GM18873 (cell line): ENCODE data around the gene WDR47.

ENCODE experiments used
- ATAC-seq: cut with Tn5 transposase; IDR thresholded peaks from one replicate; pipeline ENCODE4 v1.9.1; 2021; ENCODE audit warnings: mild to moderate bottlenecking, moderate library complexity, moderate number of reproducible peaks; ENCODE audit not compliant: unreplicated experiment, low FRiP score

WDR47 gene

DNA sequence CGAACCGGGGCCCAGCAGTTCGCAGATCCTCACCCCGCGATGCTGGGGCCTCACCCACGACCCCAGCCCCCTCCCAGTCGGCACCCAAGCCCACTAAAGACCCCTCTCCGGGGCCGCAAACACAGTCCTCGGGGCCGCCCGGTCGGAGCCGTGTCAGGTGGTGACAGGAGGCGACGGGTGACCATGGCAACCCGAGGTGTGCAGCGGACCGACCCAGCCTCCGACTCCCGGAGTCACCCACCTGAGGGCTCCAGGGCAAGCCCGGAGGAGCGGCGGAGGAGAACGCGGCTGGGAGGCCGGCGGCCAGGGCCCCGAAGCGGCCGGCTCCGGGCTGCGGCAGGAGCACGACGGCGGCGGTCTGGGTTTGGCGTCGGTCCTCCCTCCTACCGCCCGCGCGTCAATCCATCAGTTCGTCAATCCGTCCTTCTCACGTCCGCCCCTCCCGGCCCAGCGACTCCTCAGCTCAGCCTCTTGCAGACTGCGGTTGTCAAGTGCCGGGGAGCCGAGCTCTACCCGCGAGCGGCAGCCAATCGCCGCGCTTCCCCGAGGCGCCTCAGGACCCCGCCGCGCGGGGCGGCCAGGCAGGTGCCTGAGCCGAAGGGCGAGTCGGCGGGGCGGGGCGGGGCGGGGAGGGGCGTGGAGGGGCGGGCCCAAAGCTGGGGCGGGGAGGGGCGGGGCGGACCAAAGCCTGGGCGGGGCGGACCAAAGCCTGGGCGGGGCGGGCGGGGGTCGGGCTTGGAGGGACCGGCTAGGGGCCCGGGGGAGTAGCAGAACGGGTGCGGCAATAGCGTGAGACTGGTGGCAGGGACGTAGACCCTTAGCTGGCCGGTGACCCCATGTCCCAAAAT, at the start of gene WDR47:
Gene WDR47, minus strand, starts transcription at position 482 of the 848 bp plus-strand sequence. CDS start 18,590 bp downstream, outside the sequence.
- ATAC-seq, result peak; percentile 91

DNA sequence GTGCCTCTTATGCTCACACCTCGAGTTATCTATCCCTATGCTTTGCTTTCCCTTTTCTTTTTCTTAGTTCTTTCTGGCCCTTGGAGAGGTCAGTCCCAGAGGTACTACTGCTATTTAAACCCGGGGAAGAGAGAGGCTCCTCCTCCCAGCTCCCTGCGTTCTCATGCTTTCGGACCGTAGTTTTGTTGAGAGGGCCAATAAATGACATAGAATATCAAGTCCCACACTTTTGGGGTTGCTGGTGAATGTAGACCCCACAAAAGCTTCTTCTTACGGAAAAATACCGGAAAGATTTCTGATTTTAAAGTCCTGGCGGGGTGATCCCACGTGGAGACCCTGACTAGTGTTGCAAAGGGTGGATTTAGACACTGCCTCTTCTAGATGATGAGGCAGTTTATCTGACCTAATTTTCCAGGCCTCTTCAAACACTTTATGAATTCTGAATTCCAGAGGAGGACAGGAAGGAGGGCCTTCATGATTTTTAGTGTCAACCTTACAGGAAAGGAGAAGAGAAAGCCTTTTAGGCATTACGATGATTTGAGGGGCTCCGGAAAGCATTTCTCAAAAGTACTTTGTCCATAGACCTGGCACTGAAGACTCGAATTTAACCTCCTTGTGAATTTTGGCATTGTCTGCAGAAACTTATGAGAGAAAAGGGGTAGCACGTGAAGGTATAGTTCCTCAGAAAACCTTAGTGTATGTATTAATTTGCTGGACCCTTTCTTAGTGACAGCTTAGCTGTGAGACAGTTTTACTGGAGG, 49.4 kb upstream of the WDR47 start:
- peak; percentile 30 for ATAC-seq

DNA sequence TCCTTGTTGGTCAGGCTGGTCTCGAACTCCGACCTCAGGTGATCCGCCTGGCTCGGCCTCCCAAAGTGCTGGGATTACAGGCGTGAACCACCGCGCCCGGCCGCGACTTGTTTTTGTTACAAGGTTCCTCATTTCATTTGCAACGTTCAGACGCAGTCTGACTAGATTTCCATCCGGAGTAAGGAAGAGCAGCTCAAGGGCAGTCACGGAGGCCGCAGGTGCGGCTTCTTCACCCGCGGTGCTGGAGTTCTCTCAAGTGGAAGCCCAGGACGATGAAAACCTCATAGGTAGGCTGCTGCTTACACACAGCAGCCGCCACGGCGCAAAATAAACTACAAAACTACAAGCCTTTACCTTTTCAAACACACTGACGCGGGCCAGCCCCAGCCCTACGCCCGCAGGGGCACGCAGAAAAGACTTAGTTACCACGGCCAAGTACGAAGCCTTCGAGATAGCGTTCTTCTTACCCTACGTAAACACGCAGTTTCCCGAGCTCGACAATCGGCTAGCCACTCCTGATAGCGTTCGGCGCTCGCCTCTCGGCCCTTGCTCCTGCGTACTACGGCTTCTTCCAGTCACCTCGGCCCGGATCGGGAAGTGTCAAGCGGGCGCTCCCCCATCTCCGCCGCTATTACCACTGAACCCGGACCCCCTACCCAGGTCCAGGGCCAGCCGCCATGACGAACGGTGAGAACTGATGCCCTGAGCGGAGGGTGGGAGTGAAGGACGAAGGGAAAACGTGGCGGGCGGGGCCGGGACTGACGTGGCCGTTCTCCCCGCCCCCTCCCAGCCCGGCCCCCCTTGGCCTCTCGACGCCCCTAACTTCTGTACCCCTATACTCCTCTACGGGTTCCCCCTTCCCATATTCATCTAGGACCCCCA, 48.5 kb upstream of the WDR47 start, which contains the start of gene TMEM167B:
Gene TMEM167B, plus strand, starts transcription at position 569 of the 882 bp plus-strand sequence. Its CDS starts 109 bp downstream, at position 678.
- ATAC-seq, result peak; percentile 93

DNA sequence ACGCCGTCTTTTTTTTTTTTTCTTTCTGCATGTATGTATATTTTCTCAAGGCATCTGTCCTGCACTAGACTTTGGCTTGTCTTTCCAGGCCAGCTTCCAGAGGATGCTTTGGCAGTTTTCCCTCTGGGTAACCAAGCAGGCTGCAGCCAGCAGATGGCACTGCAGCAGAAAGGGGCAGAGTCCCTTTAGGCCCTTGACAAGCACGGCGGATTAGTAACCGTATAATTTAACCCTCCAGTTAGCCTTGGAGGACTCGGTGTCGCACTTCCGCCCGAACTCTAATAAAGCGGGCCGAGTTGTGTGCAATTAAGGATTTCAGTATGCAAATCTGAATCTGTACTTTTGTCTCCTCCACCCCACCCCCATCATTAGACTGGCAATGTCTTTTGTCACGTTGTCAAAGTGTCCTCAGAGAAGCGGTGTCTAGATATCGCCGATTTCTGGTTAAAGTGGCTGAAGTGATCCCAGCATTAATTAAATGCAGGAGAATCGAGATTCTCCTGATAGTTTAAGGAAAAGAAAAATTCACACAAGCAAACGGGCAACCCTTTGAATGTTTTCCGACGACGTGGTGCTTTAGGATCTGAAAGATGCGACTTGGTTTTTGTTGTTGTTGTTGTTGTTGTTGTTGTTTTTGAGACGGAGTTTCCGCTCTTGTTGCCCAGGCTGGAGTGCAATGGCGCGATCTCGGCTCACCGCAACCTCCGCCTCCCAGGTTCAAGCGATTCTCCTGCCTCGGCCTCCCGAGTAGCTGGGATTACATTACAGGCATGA, 47.5 kb upstream of the WDR47 start:
- ATAC-seq, result no peak

DNA sequence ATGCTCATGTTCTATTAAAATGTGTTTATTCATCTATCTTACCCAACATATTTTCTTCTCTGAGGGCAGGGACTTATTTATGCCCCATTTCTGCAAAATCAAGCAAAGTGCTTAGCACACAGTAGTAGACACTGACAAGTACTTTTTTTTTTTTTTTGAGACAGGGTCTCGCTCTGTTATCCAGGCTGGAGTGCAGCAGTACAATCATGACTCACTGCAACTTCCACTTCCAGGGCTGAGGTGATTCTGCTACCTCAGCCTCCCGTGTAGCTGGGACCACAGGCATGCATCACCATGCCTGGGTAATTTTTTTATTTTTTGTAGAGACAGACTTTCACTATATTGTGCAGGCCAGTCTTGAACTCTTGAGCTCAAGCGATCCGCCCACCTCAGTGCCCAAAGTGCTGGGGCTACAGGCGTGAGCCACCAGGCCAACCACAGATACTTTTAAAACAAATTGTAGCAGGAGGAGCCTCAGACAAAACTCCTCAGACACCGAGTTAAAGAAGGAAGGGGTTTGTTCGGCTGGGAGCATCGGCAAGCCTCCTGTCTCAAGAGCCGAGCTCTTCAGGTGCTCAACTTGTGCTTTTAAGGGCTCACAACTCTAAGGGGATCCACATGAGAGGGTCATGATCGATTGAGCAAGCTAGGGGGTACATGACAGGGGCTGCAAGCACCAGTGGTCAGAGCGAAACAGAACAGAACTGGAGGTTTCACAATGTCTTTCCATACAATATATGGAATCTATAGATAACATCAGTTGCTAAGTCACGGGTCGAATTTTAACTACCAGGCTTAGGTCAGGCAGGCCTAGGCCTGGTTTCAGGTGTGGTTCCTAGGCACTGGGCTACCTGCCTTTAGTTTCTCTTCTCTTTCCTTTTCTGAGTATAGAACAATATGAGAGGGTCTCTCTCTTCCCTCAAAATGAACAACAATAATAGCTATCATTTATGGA, 42.9 kb upstream of the WDR47 start:
- no peak for ATAC-seq

DNA sequence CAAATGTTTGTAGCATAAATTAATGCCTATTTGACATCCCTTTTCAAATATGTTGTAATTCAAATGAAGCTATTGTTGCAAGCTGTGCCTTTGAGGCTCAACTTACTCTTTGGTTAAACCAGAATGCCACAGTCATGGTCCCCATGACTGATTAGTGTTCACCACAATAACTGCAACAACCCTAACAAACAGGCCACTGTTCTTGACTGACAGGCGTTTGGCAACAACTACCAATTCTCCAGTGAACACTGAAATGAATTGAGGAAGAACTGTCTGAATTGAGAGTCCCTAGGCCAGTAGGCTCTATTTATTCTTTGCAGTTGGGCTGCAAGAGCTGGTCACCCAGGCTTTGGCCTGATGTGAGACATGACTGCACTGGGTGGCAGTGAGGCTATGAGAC, 42.0 kb upstream of the WDR47 start:
- ATAC-seq, result no peak

DNA sequence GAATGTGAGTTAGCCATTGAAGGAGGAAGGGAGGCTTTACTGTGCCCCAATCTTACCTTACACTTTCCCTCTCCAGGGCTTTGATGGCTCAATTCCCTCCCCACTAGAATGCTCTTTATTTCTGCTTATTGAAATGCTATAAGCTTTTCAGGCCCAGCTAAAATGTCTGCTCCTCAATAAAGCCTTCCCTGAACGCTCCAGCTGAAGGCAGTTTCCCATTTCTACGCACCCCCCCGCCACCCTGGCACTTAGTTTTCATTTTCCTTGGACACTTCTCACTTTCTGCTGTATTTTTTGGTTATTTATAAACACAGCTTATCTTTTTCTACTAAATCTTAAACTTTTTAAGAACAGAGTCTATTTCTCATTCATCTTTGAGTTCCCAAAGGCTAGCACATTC, 41.6 kb upstream of the WDR47 start:
- no peak for ATAC-seq

DNA sequence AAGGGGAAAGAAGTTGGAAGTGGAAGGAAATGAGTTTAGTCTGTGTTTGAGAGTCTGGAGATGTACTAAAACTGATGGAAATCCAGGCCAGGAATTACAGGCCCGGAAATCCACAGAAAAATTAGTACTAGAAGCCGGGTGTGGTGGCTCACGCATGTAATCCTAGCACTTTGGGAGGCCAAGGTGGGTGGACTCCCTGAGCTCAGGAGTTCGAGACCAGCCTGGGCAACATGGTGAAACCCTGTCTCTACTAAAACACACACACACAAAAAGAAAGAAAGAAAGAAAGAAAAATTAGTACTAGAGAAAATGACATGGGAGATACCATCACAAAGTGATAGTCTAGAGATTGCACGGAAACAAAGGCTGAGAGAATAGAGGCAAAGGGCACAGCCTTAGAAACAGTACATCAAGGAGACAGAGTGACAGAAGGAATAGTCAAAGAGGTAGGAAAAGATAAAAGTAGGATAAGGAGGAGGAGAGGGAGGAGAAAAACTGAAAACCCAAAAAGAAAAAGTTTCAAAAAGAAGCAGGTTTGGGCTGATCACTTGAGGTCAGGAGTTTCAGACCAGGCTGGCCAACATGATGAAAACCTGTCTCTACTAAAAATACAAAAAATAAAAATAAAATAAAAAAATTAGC, 38.7 kb upstream of the WDR47 start:
- ATAC-seq, result no peak

DNA sequence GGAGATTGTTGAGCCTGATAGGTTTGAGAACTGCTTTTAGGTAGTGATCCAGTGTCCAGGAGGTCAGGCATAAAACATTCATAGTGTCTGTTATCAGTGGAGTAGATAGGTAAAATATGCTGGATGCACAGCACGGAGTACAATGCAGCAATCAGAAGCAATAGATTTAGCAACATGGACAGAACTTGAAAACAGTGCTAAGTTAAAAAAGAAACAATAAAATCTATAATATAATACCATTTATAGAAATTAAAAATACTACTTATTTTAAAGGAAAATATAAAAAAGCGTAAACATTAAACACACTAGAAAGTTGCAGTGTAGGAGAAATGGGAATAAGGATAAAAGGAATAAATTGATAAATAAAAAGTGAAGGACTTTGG, 37.3 kb upstream of the WDR47 start:
- no peak for ATAC-seq

DNA sequence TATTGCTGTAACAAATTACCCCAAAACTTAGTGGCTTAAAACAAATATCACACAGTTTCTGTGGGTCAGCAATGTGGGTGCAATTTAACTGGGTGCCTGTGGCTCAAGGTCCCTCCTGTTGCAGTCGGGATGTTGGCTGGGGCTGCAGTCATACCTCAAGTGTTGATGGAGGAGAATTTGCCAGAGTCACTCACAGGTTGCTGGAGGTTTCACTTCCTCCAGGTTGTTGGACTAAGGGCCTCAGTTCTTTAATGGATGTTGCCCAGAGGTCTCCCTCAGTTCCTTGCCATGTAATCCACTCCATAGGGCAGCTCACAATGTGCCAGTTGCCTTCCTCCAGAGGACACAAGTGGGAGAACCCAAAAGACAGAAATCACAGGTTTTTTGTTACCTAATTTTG, 36.4 kb upstream of the WDR47 start:
- no peak for ATAC-seq

DNA sequence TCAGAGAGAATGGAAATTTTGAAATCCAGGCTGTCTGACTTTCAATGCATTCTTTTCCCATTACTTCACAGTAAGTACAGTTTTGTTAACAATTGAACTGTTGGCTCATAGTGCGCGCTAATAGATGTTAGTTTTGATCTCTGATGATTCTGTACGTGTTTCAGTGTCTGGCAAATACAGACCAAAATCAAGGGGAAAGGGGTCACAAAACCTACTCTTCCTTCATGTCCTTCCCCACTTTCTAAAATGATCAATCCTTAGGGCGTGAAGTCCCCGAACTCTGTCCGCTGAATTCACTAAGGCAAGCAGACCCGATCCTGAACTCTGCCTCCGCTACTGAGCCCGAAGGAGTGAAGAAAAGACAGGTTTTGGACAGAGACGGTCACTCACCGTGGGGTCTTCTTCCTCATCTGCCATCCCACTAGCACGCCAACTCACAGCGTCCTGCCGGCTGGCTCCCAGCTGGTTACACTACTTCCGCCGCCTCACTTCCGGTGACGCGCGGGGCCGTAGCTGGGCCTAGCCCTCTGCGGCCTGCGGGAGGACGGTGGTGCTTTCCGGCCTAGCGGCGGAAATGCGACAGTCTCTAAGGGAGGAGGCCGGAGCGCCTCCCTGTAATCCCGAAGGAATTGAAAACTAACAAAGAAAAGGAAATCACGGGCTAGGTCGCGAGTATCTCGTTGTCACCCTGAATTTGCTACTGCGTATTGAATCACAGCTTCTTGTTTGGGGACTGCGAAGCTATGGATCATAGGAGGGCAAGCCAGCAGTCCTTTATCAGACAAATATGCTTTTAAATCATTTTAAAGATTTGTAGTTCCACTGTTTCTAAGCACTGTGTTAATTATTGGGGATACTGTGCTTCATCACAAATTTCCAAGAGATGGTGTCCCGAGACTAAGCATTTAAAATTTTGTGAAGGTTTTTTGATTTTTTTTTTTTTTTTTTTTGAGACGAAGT, 33.9 kb upstream of the WDR47 start, which contains the start of gene TAF13:
Gene TAF13, minus strand, starts transcription at position 473 of the 960 bp plus-strand sequence. Its CDS starts 56 bp downstream, at position 417.
- ATAC-seq, result peak; percentile 97

DNA sequence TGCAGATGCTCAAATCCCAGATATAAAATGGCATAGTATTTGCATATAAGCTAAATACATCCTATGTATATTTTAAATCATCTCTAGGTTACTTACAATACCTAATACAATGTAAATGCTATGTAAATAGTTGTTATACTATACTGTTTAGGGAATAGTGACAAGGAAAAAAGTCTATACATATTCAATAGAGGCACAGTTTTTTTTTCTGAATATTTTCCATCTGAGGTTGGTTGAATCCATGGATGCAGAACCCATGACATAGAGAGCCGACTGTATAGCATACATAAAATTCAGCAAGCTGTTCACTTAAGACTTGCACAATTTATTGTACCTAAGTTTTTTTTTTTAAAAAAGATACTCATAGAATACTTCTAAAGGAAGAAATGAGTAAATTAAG, 27.4 kb upstream of the WDR47 start:
- ATAC-seq, result no peak

DNA sequence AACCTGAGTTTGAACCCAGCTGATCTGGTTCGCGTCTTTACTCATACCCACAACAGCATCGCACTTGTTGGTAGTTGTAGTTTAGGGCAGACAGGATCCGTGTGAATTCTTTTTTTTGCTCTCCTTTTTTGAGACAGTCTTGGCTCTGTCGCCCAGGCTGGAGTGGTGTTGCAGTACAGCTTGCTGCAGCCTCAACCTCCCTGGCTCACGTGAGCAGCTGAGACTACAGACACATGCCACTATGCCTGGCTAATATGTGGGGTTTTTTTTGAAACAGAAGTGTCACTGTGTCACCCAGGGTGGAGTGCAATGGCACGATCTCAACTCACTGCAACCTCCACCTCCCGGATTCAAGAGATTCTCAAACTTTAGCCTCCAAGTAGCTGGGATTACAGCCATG, 26.0 kb upstream of the WDR47 start:
- no peak for ATAC-seq

DNA sequence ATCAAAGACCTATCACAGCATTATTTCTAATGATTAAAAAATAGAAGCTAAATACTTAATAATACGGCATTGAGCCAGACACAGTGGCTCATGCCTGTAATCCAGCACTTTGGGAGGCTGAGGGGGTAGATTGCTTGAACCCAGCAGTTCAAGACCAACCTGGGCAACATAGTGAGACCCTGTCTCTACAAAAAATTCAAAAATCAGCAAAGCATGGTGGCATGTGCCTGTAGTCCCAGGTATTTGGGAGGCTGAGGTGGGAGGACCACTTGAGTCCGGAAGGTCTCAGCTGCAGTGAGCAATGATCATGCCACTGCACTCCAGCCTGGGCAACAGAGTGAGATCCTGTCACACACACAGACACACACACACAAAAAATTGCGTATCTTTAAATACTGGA, 23.2 kb upstream of the WDR47 start:
- ATAC-seq, result no peak

DNA sequence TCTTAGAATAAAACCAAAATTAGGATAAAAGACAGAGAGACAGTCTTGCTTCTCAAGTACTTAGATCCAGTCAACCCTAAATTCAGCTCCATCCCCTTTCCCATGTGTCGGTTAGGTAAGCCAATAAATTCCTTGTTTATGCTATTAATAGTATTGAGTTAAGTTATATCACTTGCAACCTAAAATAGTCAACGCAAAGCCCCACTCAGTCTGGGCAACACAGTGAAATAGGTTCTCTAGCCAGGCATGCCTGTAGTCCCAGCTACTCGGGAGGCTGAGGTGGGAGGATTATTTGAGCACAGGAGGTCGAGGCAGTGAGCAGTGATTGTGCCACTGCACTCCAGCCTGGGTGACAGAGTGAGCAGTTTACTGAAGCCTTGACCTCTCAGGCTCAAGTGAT, 19.3 kb upstream of the WDR47 start:
- ATAC-seq, result no peak

DNA sequence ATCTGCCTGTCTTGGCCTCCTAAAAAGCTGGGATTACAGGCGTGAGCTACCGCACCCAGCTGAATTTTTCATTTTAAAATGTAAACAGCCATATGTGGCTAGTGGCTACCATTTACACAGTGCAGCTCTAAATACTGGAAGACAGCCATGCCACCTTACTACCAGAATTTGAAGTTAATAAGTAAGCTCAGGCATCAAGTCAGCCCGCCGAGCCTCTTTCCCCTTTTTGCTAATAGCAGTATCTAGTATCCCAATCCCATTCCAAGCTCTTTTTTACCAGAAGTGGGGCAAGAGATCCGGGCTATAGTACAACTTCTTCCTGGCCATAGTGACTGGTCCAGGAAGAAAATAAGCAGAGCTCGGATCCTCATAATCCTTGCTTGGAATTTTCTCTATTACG, 18.8 kb upstream of the WDR47 start:
- no peak for ATAC-seq

DNA sequence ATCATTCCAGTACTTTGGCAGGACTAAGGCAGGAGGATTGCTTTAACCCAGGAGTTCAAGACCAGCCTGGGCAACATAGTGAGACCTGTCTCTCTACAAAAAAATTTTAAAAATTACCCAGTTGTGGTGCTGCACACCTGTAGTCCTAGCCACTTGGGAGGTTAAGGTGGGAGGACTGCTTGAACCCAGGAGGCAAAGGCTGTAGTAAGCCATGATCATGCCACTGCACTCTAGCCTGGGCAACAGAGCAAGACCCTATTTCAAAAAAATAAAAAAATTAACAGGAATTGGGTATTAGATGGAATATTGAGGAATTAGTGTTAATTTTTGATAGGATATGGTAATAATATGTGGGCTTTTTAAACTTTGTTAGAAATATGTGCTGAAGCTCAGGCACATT, 17.1 kb upstream of the WDR47 start:
- no peak for ATAC-seq
